ENCODE measurements around the gene KRT6C. TPM values are rescaled to one million over a fixed set of nuclear protein-coding genes. Genes with fewer than 3 reads are reported as not detected.
"Not testable (repeated sequence)": the region's sequence is repeated elsewhere in the genome, so short reads cannot be mapped to it uniquely, and the experiment has no call there.

Gene KRT6C
- total RNA-seq, 1 donor from 2014 or later = not detected

DNA sequence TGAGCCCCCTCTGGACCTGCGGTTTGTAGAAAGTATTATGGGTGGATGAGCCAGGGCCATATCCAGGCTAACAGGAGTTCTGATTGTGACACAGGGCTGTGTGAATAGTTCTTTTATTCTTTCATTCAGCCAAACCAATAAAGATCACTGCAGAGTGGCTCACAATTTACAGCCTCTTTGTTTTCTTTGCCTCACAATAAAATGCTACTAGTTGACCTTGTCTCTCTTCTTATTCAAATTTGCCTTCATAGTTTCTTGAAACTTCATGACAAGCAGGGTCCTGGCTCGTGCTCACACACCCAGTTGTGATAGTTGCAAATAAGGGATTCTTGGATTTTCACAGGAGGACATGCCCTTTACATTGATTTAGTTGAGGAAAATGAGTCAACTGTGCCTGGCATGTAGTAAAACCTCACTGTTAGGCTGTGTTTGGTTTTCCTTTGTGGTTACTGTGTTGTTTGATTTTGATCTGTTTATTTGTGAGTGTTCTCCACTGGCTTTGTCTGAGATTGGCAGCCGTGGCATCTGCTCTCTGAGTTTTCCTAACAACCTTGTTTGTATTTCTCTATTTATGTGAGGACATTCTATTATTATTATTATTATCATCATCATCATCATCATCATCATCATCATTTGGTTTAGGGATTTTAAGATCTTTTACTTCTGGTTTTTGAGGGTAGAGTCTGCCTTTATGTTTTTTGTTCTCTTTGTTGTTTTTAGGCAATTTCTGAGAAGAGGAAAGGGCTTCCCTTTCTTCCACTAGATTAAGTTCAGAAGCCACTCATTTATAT, 19.0 kb downstream of the KRT6C start:
- Mint-ChIP-seq H3K4me1 (peaks cover 14% of the 10 kb centered on the region), H3K27ac (ENCODE audit: unreplicated experiment) (peak overlapping the region; percentile 38), H3K4me3 (no peak overlapping the region), H3K9me3 (no peaks in the 10 kb centered on the region), H3K36me3 (ENCODE audit: low read depth) (no peaks in the 10 kb centered on the region), H3K27me3 (ENCODE audit: low read depth) (peaks cover 6% of the 10 kb centered on the region)
- TF ChIP-seq, protein P1, sequence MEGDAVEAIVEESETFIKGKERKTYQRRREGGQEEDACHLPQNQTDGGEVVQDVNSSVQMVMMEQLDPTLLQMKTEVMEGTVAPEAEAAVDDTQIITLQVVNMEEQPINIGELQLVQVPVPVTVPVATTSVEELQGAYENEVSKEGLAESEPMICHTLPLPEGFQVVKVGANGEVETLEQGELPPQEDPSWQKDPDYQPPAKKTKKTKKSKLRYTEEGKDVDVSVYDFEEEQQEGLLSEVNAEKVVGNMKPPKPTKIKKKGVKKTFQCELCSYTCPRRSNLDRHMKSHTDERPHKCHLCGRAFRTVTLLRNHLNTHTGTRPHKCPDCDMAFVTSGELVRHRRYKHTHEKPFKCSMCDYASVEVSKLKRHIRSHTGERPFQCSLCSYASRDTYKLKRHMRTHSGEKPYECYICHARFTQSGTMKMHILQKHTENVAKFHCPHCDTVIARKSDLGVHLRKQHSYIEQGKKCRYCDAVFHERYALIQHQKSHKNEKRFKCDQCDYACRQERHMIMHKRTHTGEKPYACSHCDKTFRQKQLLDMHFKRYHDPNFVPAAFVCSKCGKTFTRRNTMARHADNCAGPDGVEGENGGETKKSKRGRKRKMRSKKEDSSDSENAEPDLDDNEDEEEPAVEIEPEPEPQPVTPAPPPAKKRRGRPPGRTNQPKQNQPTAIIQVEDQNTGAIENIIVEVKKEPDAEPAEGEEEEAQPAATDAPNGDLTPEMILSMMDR (conservative IDR thresholded peaks at IDR 0.05) = no peak
- DNase-seq (ENCODE audit: low read depth, low spot score) = no peak

DNA sequence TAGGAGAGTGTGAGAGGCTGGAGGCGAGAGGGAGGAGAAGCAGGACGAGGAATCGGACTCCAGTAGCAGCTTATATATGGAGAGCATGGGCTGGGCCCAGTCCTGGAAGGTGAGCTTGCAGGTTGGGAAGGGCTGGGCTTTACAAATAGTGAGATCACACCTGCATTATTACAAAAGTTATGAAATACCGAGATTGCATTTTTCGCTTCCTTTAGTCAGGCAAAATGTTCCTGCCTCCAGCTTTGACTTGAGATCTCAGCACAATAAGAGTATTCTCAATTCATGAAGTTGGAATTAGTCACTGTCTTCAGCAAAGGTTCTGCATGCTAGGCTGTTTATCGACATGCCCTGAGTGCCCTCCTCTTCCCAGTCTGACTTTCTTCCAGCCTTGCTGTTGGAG, 21.5 kb downstream of the KRT6C start, which contains the start of gene KRT6B:
KRT6B (minus strand) TSS at position 46 of the 400 bp plus-strand sequence. CDS start 68 bp downstream, outside the sequence.
- Mint-ChIP-seq H3K27ac (ENCODE audit: unreplicated experiment) (no peak within 1 kb of the TSS), H3K4me3 (no peak within 1 kb of the TSS)

DNA sequence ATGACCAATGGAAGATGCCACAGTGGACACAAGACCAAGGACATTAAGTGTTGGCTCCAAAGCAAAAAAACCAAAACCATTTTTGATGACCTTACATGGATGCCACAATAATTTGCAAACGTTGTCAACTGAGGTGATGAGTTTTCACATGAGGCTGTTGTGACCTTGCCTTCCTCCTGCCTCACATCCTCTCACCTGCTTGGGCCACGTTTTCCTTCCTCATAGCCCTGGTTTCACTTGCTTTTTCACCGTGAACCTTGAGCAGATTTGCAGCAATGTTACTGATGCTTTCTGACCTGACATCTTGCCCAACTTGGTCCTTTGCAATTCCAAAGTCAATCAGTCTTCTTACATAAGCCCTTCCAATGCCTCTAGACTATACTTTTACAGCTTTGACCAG, 25.4 kb downstream of the KRT6C start:
- TF ChIP-seq, protein P1 (conservative IDR thresholded peaks at IDR 0.05) = no peak
- Mint-ChIP-seq H3K4me3 (no peak overlapping the region), H3K27ac (ENCODE audit: unreplicated experiment) (no peak overlapping the region), H3K9me3 (no peaks in the 10 kb centered on the region), H3K27me3 (ENCODE audit: low read depth) (peaks cover 21% of the 10 kb centered on the region), H3K4me1 (no peaks in the 10 kb centered on the region), H3K36me3 (ENCODE audit: low read depth) (no peaks in the 10 kb centered on the region)
- no peak for DNase-seq (ENCODE audit: low read depth, low spot score)

More for the DNA sequence above, 21.5 kb downstream of the KRT6C start, which contains the start of gene KRT6B:
- Mint-ChIP-seq H3K36me3 (ENCODE audit: low read depth) (no peaks in the 10 kb centered on the region), H3K27me3 (ENCODE audit: low read depth) (peaks cover 9% of the 10 kb centered on the region), H3K4me1 (peaks cover 14% of the 10 kb centered on the region), H3K9me3 (no peaks in the 10 kb centered on the region)
- no peak for DNase-seq (ENCODE audit: low read depth, low spot score)
- TF ChIP-seq, protein P1 (conservative IDR thresholded peaks at IDR 0.05) = no peak

DNA sequence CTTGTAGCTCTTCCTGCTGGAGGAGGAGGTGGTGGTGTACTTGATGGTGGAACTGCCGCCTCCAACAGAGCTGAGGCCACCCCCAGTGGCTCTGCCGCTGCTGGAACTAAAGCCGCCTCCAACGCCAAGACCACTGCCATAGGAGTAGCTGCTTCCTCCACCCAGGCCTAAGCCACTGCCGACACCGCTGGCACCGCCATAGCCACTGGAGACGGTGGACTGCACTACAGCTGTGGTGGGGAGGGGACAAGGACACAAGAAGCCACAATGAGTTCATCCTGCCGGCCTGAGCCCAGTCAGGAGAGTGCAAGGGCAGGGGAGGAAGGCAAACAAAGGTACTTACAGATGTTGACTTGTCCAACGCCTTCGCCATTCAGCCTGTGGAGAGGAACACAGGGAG, 26.4 kb downstream of the KRT6C start:
- H3K9me3 Mint-ChIP-seq; H3K36me3 Mint-ChIP-seq (ENCODE audit: low read depth); H3K27ac Mint-ChIP-seq (ENCODE audit: unreplicated experiment); DNase-seq (ENCODE audit: low read depth, low spot score); H3K4me3 Mint-ChIP-seq; H3K4me1 Mint-ChIP-seq: not testable (repeated sequence)
- peaks cover 31% of the 10 kb centered on the region for H3K27me3 Mint-ChIP-seq (ENCODE audit: low read depth)

DNA sequence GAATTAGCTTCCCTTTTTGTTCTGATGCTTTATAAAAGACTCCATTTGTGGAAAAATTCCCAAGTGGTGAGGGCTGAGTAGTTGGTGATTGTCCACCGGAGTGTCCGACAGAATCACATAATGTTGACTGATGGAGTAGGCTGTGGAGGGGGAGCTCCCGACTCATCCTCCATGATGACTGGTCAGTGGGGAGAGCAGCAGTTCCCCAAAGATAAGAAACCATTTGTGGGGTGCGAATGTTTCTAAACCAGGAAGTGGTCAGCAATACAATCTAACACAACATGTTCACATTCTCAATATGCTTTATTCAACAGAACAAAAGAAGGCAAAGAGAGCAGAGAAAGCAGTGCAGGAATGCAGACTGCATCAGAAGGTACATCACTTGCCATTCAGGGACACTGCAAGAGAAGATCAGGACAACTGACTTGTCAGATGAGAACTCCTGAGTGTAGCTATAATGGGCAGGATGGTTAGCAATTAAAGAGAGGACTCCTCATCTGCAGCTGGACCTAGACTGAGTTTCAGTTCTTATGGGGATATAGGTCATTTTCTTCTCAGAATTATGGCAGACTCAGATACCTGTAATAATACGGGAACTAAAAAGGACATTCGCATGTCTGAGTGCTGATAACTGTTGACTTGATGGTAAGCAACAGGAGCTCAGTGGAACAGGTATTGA, 27.1 kb downstream of the KRT6C start:
- Mint-ChIP-seq H3K27ac (ENCODE audit: unreplicated experiment) (no peak overlapping the region), H3K4me3 (no peak overlapping the region), H3K27me3 (ENCODE audit: low read depth) (peaks cover 33% of the 10 kb centered on the region), H3K36me3 (ENCODE audit: low read depth) (no peaks in the 10 kb centered on the region), H3K9me3 (no peaks in the 10 kb centered on the region), H3K4me1 (peaks cover 3% of the 10 kb centered on the region)
- TF ChIP-seq, protein P1 (conservative IDR thresholded peaks at IDR 0.05) = no peak
- DNase-seq (ENCODE audit: low read depth, low spot score) = no peak

DNA sequence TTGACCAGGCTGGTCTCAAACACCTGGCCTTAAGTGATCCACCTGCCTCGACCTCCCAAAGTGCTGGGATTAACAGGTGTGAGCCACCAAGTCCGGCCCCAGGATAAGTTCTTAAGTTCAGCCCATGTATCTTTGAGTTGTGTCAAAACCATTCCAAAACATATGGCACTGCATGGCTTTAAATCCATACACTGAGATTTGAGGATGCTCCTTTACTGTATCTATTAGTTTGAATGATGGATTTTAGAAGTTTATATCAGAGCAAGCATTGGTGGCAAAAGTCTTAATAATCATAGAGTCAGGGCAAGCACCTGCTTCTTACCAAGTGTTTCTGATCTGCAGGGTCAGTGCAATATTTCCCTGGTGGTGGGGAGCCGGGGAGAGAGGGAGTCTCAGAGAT, 27.7 kb downstream of the KRT6C start:
- H3K27me3 Mint-ChIP-seq (ENCODE audit: low read depth) = peaks cover 33% of the 10 kb centered on the region
- no peaks in the 10 kb centered on the region for H3K36me3 Mint-ChIP-seq (ENCODE audit: low read depth)
- no peaks in the 10 kb centered on the region for H3K9me3 Mint-ChIP-seq
- no peak overlapping the region for H3K4me3 Mint-ChIP-seq
- peaks cover 9% of the 10 kb centered on the region for H3K4me1 Mint-ChIP-seq
- TF ChIP-seq, protein P1 (conservative IDR thresholded peaks at IDR 0.05) = no peak
- H3K27ac Mint-ChIP-seq (ENCODE audit: unreplicated experiment) = peak overlapping the region; percentile 11
- DNase-seq (ENCODE audit: low read depth, low spot score) = no peak

All from neural crest cell (in vitro differentiated cells).